ENCODE measurements around the gene OTOA.

GRCh38 chr16:21652453-21652852, 11.3 kb upstream of the OTOA start, which contains the start of gene IGSF6:
- TF ChIP-seq CTCF (IDR thresholded peaks at IDR 0.05) (no peak), POLR2A (IDR thresholded peaks at IDR 0.05) (peak in 1 of 2 donors; percentile 28)
